ENCODE results near the gene GAGE12D. TPM values are rescaled to one million over a fixed set of nuclear protein-coding genes. Genes with fewer than 3 reads are reported as not detected.

The GAGE12D gene
- not detected in 5 replicates for total RNA-seq (2022; extraction: Qiagen RNA extraction)

GRCh38 chrX:49541433-49541832 is at the start of gene GAGE12D:
Gene GAGE12D (plus strand): TSS chrX:49541733. CDS start chrX:49542888, 1,155 bp downstream.

GRCh38 chrX:49531877-49532276 is 9.7 kb upstream of the GAGE12D start, which contains the start of gene GAGE12C:
Gene GAGE12C (plus strand): TSS chrX:49532177. CDS start chrX:49533332, 1,155 bp downstream.

GRCh38 chrX:49550989-49551388 is 9.5 kb downstream of the GAGE12D start, which contains the start of gene GAGE12E:
Gene GAGE12E (plus strand): TSS chrX:49551289. CDS start chrX:49552444, 1,155 bp downstream.

GRCh38 chrX:49560542-49560941 is 19.0 kb downstream of the GAGE12D start, which contains the start of gene GAGE12F:
Gene GAGE12F (plus strand): TSS chrX:49560842. CDS start chrX:49561997, 1,155 bp downstream.

GRCh38 chrX:49570100-49570499 is 28.6 kb downstream of the GAGE12D start, which contains the start of gene GAGE12G:
Gene GAGE12G (plus strand): TSS chrX:49570400. CDS start chrX:49571555, 1,155 bp downstream.

GRCh38 chrX:49579649-49580048 is 38.1 kb downstream of the GAGE12D start, which contains the start of gene GAGE12H:
Gene GAGE12H (plus strand): TSS chrX:49579949. CDS start chrX:49581104, 1,155 bp downstream.

GRCh38 chrX:49589196-49589595 is 47.7 kb downstream of the GAGE12D start, which contains the start of gene GAGE2A:
Gene GAGE2A (plus strand): TSS chrX:49589496. CDS start chrX:49590651, 1,155 bp downstream.

Other genes starting within 250 kb of the GAGE12D start
- not detected in 5 replicates for gene GAGE10, start 238.1 kb upstream of the GAGE12D start, total RNA-seq (2022; extraction: Qiagen RNA extraction)
- not detected in 5 replicates for gene GAGE12J, start 219.7 kb upstream of the GAGE12D start, total RNA-seq (2022; extraction: Qiagen RNA extraction)
- gene GAGE13, start 210.2 kb upstream of the GAGE12D start, total RNA-seq (2022; extraction: Qiagen RNA extraction) = not detected in 5 replicates
- gene GAGE12C, start 9.6 kb upstream of the GAGE12D start, total RNA-seq (2022; extraction: Qiagen RNA extraction) = not detected in 5 replicates
- gene GAGE12E, start 9.6 kb downstream of the GAGE12D start, total RNA-seq (2022; extraction: Qiagen RNA extraction) = not detected in 5 replicates
- not detected in 5 replicates for gene GAGE12F, start 19.1 kb downstream of the GAGE12D start, total RNA-seq (2022; extraction: Qiagen RNA extraction)
- gene GAGE12G, start 28.7 kb downstream of the GAGE12D start, total RNA-seq (2022; extraction: Qiagen RNA extraction) = not detected in 5 replicates
- not detected in 5 replicates for gene GAGE12H, start 38.2 kb downstream of the GAGE12D start, total RNA-seq (2022; extraction: Qiagen RNA extraction)
- gene GAGE2A, start 47.8 kb downstream of the GAGE12D start, total RNA-seq (2022; extraction: Qiagen RNA extraction) = not detected in 5 replicates
- not detected in 5 replicates for gene GAGE1, start 57.3 kb downstream of the GAGE12D start, total RNA-seq (2022; extraction: Qiagen RNA extraction)
- gene PAGE1, start 154.3 kb downstream of the GAGE12D start, total RNA-seq (2022; extraction: Qiagen RNA extraction) = not detected in 5 replicates